Breast epithelium (tissue), 3 donors: ENCODE data around the gene GTF2H3.

Experiments used
- POLR2AphosphoS5 ChIP-seq, 3 donors: sonication (generic); formaldehyde crosslinking; IDR thresholded peaks; one replicate each; pipeline ENCODE4 v1.6.1; 2017; ENCODE audit warnings: antibody characterized with exemption in 3 of 3
- TF ChIP-seq, protein P1 (sequence below), 3 donors: fragments of 450-650 bp; IDR thresholded peaks; one replicate each; pipeline ENCODE4 v1.5.1; 2016 to 2017; ENCODE audit warnings: antibody characterized with exemption in 3 of 3, mild to moderate bottlenecking in 3 of 3, moderate library complexity in 3 of 3

DNA sequence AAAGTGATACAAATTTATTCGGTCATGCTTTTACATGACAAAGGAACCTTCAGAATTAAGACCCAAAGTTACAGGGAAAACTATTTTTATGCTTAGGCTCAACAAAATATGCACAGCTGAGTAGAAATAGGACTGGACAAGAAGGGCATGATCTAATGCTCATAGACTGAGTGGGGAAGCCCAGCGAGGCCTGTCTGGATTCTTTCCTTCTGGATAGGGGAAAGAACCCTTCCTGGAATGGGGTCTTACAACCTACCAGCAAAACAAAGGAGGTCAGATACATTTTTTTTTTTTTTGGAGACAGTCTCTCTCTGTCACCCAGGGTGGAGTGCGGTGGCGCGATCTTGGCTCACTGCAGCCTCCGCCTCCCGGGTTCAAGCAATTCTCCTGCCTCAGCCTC, 33.9 kb upstream of the GTF2H3 start:
- TF ChIP-seq, protein P1, sequence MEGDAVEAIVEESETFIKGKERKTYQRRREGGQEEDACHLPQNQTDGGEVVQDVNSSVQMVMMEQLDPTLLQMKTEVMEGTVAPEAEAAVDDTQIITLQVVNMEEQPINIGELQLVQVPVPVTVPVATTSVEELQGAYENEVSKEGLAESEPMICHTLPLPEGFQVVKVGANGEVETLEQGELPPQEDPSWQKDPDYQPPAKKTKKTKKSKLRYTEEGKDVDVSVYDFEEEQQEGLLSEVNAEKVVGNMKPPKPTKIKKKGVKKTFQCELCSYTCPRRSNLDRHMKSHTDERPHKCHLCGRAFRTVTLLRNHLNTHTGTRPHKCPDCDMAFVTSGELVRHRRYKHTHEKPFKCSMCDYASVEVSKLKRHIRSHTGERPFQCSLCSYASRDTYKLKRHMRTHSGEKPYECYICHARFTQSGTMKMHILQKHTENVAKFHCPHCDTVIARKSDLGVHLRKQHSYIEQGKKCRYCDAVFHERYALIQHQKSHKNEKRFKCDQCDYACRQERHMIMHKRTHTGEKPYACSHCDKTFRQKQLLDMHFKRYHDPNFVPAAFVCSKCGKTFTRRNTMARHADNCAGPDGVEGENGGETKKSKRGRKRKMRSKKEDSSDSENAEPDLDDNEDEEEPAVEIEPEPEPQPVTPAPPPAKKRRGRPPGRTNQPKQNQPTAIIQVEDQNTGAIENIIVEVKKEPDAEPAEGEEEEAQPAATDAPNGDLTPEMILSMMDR (IDR thresholded peaks at IDR 0.05) = no peak
- TF ChIP-seq POLR2AphosphoS5 (IDR thresholded peaks at IDR 0.05) = no peak
